ENCODE data around the gene MAML1.

- TF ChIP-seq, protein P1, sequence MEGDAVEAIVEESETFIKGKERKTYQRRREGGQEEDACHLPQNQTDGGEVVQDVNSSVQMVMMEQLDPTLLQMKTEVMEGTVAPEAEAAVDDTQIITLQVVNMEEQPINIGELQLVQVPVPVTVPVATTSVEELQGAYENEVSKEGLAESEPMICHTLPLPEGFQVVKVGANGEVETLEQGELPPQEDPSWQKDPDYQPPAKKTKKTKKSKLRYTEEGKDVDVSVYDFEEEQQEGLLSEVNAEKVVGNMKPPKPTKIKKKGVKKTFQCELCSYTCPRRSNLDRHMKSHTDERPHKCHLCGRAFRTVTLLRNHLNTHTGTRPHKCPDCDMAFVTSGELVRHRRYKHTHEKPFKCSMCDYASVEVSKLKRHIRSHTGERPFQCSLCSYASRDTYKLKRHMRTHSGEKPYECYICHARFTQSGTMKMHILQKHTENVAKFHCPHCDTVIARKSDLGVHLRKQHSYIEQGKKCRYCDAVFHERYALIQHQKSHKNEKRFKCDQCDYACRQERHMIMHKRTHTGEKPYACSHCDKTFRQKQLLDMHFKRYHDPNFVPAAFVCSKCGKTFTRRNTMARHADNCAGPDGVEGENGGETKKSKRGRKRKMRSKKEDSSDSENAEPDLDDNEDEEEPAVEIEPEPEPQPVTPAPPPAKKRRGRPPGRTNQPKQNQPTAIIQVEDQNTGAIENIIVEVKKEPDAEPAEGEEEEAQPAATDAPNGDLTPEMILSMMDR (IDR thresholded peaks at IDR 0.05; ENCODE audit: borderline replicate concordance, extremely low read depth, low read length, poor library complexity, severe bottlenecking): no peak
- no peak for TF ChIP-seq EZH2 (IDR thresholded peaks at IDR 0.05; ENCODE audit: borderline replicate concordance, low read depth, low read length, severe bottlenecking)
Observed at GRCh38 chr5:179765400-179765799, 32.8 kb downstream of the MAML1 start.
